Measurements from ENCODE around the gene NATD1.

NATD1 gene

GRCh38 chr17:21212826-21213637 lies 40.2 kb downstream of the NATD1 start:
- no peak for TF ChIP-seq CTCF (IDR thresholded peaks at IDR 0.05; ENCODE audit: borderline replicate concordance, control extremely low read depth, extremely low read depth, insufficient read depth, missing control alignments)
- in situ Hi-C loops (cut with MboI; ENCODE audit: low sequenced_read_pairs, unreplicated experiment), result no loop called here
- DNase-seq (ENCODE audit: low spot score), result no peak

- in situ Hi-C loops (cut with MboI; ENCODE audit: low sequenced_read_pairs, unreplicated experiment), result no loop called here
- no peak for TF ChIP-seq CTCF (IDR thresholded peaks at IDR 0.05; ENCODE audit: borderline replicate concordance, control extremely low read depth, extremely low read depth, insufficient read depth, missing control alignments)
- no peak for DNase-seq (ENCODE audit: low spot score)
These were observed 41.3 kb downstream of the NATD1 start for GRCh38 chr17:21211825-21212479.

- no peak for DNase-seq (ENCODE audit: low spot score)
- no peak for TF ChIP-seq CTCF (IDR thresholded peaks at IDR 0.05; ENCODE audit: borderline replicate concordance, control extremely low read depth, extremely low read depth, insufficient read depth, missing control alignments)
- in situ Hi-C loops (cut with MboI; ENCODE audit: low sequenced_read_pairs, unreplicated experiment), result no loop called here
These were observed 42.7 kb downstream of the NATD1 start for GRCh38 chr17:21210411-21211076.

- no peak for TF ChIP-seq CTCF (IDR thresholded peaks at IDR 0.05; ENCODE audit: borderline replicate concordance, control extremely low read depth, extremely low read depth, insufficient read depth, missing control alignments)
- in situ Hi-C loops (cut with MboI; ENCODE audit: low sequenced_read_pairs, unreplicated experiment), result no loop called here
- DNase-seq (ENCODE audit: low spot score), result no peak
These were observed 43.6 kb downstream of the NATD1 start for GRCh38 chr17:21209511-21210175.

GRCh38 chr17:21208352-21208751 lies 44.9 kb downstream of the NATD1 start:
- in situ Hi-C loops (cut with MboI; ENCODE audit: low sequenced_read_pairs, unreplicated experiment), result no loop called here

More at GRCh38 chr17:21208352-21208751, 44.9 kb downstream of the NATD1 start:
- TF ChIP-seq CTCF (IDR thresholded peaks at IDR 0.05; ENCODE audit: borderline replicate concordance, control extremely low read depth, extremely low read depth, insufficient read depth, missing control alignments), result no peak
- DNase-seq (ENCODE audit: low spot score), result no peak

Measured in GM13976 (cell line).